GM23248 (cell line): ENCODE data around the gene BNIP5. TPM values are rescaled to one million over a fixed set of nuclear protein-coding genes. Genes with fewer than 3 reads are reported as not detected.

Experiments
- DNase-seq: peaks from one replicate; pipeline ENCODE4 v3.0.0-alpha.2; 2015
- H2AFZ ChIP-seq: fragments of 200-600 bp; sonication (generic); 2 replicates; pipeline ENCODE4 v1.6.1; 2016; ENCODE audit warnings: antibody characterized with exemption
- H3F3A ChIP-seq: fragments of 200-600 bp; sonication (generic); 2 replicates; pipeline ENCODE4 v1.6.1; 2016; ENCODE audit warnings: mild to moderate bottlenecking, antibody characterized with exemption, mixed run types; ENCODE audit not compliant: insufficient read depth
- H3K27ac ChIP-seq: fragments of 200-600 bp; sonication (generic); 2 replicates; pipeline ENCODE4 v1.5.1; 2016; ENCODE audit warnings: mild to moderate bottlenecking
- H3K27me3 ChIP-seq: fragments of 200-600 bp; sonication (generic); replicated peaks from 2 replicates; pipeline ENCODE4 v1.6.1; 2016; ENCODE audit warnings: mild to moderate bottlenecking; ENCODE audit not compliant: insufficient read depth
- H3K36me3 ChIP-seq: fragments of 200-600 bp; sonication (generic); 2 replicates; pipeline ENCODE4 v1.6.1; 2016; ENCODE audit warnings: low read depth, mild to moderate bottlenecking
- H3K4me1 ChIP-seq: fragments of 200-600 bp; sonication (generic); 2 replicates; pipeline ENCODE4 v1.6.1; 2016; ENCODE audit warnings: mild to moderate bottlenecking; ENCODE audit not compliant: insufficient read depth
- H3K4me2 ChIP-seq: fragments of 200-600 bp; sonication (generic); one replicate; pipeline ENCODE4 v1.6.1; 2016; ENCODE audit warnings: mild to moderate bottlenecking; ENCODE audit not compliant: unreplicated experiment
- H3K4me3 ChIP-seq: fragments of 200-600 bp; sonication (generic); 2 replicates; pipeline ENCODE4 v1.5.1; 2016; ENCODE audit warnings: mild to moderate bottlenecking
- H3K79me2 ChIP-seq: fragments of 200-600 bp; sonication (generic); 2 replicates; pipeline ENCODE4 v1.6.1; 2016; ENCODE audit warnings: mild to moderate bottlenecking; ENCODE audit not compliant: insufficient read depth
- H3K9ac ChIP-seq: fragments of 200-600 bp; sonication (generic); 2 replicates; pipeline ENCODE4 v1.6.1; 2016; ENCODE audit warnings: mild to moderate bottlenecking
- H3K9me2 ChIP-seq: fragments of 200-600 bp; sonication (generic); 2 replicates; pipeline ENCODE4 v1.6.1; 2016; ENCODE audit warnings: mixed run types, mild to moderate bottlenecking, moderate library complexity; ENCODE audit not compliant: insufficient read depth
- H3K9me3 ChIP-seq: fragments of 200-600 bp; sonication (generic); one replicate; pipeline ENCODE4 v1.6.1; 2017; ENCODE audit warnings: low read depth
- H4K20me1 ChIP-seq: fragments of 200-600 bp; sonication (generic); 2 replicates; pipeline ENCODE4 v1.6.0; 2016; ENCODE audit not compliant: insufficient read depth
- EZH2 ChIP-seq: fragments of 200-600 bp; sonication (generic); IDR thresholded peaks from 2 replicates; pipeline ENCODE4 v1.6.1; 2018; ENCODE audit warnings: antibody characterized with exemption, mild to moderate bottlenecking; ENCODE audit not compliant: insufficient read depth, poor library complexity, severe bottlenecking
- EZH2phosphoT487 ChIP-seq: fragments of 200-600 bp; sonication (generic); IDR thresholded peaks from 2 replicates; pipeline ENCODE4 v1.6.1; 2018; ENCODE audit warnings: antibody characterized with exemption, moderate library complexity, mild to moderate bottlenecking, low read depth; ENCODE audit not compliant: insufficient read depth
- WGBS, 2 experiments: methylation state at CpG; one replicate each; pipeline ENCODE4 v1.1.6; 2015 to 2017; ENCODE audit warnings: low lambda C conversion rate in 2 of 2, low coverage in 1 of 2; ENCODE audit errors: missing lambda C conversion rate in 2 of 2; 5-methylcytosine and 5-hydroxymethylcytosine counted together
- in situ Hi-C: fragments of 300-500 bp; cut with MboI; formaldehyde crosslinking; loops from 2 replicates; pipeline ENCODE4 v1.15.0; 2020
- polyA plus RNA-seq: library from polyadenylated mRNA; unstranded; fragments of >200 nt; fragmentation: Nextera tagmentation; extraction: Ambion mirVana; gene quantifications from 2 replicates; pipeline ENCODE4 v1.2.1, GENCODE V29; 2016
- total RNA-seq: library from RNA; depleted of rRNA; stranded (reverse); fragments of >200 nt; shearing (Covaris generic); gene quantifications from 2 replicates; pipeline ENCODE4 v1.2.3, GENCODE V29; 2014

BNIP5 gene
- total and polyA plus RNA-seq, 2 experiments from 2014 or later, result not detected

- DNase-seq, result no peak
- H3K4me2 ChIP-seq, result no peak overlapping the region
- no peak overlapping the region for H3K9ac ChIP-seq
- no peaks in the 10 kb centered on the region for H3K36me3 ChIP-seq
- 85 to 89% methylated on average over 5 of the region's 5 CpGs for WGBS, 2 experiments
- TF ChIP-seq EZH2phosphoT487 (no peak), EZH2 (no peak)
- no peak overlapping the region for H3K4me3 ChIP-seq
- H3K4me1 ChIP-seq, result no peaks in the 10 kb centered on the region
- H3F3A ChIP-seq, result no peaks in the 10 kb centered on the region
- in situ Hi-C loops, result no loop called here
- H4K20me1 ChIP-seq, result no peaks in the 10 kb centered on the region
- no peaks in the 10 kb centered on the region for H3K9me2 ChIP-seq
- peaks cover 19% of the 10 kb centered on the region; the same call in 1 of the 2 replicates for H3K27me3 ChIP-seq
- H3K9me3 ChIP-seq, result no peaks in the 10 kb centered on the region
- no peaks in the 10 kb centered on the region for H3K79me2 ChIP-seq
- no peak overlapping the region for H3K27ac ChIP-seq
- no peak overlapping the region for H2AFZ ChIP-seq
Measured at GRCh38 chr6:36308514-36308913, 28.2 kb downstream of the BNIP5 start.

GRCh38 chr6:36306375-36306774 is 30.3 kb downstream of the BNIP5 start:
- DNase-seq, result no peak
- no peaks in the 10 kb centered on the region for H3F3A ChIP-seq
- H3K4me1 ChIP-seq, result peaks cover 5% of the 10 kb centered on the region
- peaks cover 19% of the 10 kb centered on the region; the same call in 1 of the 2 replicates for H3K27me3 ChIP-seq
- no peaks in the 10 kb centered on the region for H3K79me2 ChIP-seq
- no peaks in the 10 kb centered on the region for H3K9me3 ChIP-seq
- no peaks in the 10 kb centered on the region for H3K36me3 ChIP-seq
- H3K4me2 ChIP-seq, result no peak overlapping the region
- H3K9me2 ChIP-seq, result no peaks in the 10 kb centered on the region
- no peak overlapping the region for H3K9ac ChIP-seq
- no peak overlapping the region for H3K4me3 ChIP-seq
- no peaks in the 10 kb centered on the region for H4K20me1 ChIP-seq
- no peak overlapping the region for H3K27ac ChIP-seq
- H2AFZ ChIP-seq, result no peak overlapping the region
- TF ChIP-seq EZH2phosphoT487, result no peak
- TF ChIP-seq EZH2, result no peak
- 76 to 78% methylated on average over 7 of the region's 7 CpGs for WGBS, 2 experiments
- in situ Hi-C loops, result no loop called here

GRCh38 chr6:36305885-36306284 is 30.8 kb downstream of the BNIP5 start:
- H2AFZ ChIP-seq, result no peak overlapping the region
- WGBS, 2 experiments, result 85 to 87% methylated on average over 11 of the region's 11 CpGs
- in situ Hi-C loops, result no loop called here
- no peaks in the 10 kb centered on the region for H3K9me2 ChIP-seq
- DNase-seq, result no peak
- H3K36me3 ChIP-seq, result no peaks in the 10 kb centered on the region
- TF ChIP-seq EZH2phosphoT487, result no peak
- no peak for TF ChIP-seq EZH2
- peaks cover 7% of the 10 kb centered on the region for H3K4me1 ChIP-seq
- no peak overlapping the region for H3K4me2 ChIP-seq
- H3K27me3 ChIP-seq, result peaks cover 17% of the 10 kb centered on the region; the same call in 1 of the 2 replicates
- no peak overlapping the region for H3K4me3 ChIP-seq
- H3F3A ChIP-seq, result no peaks in the 10 kb centered on the region
- no peaks in the 10 kb centered on the region for H4K20me1 ChIP-seq
- no peak overlapping the region for H3K27ac ChIP-seq
- no peak overlapping the region for H3K9ac ChIP-seq
- no peaks in the 10 kb centered on the region for H3K9me3 ChIP-seq
- no peaks in the 10 kb centered on the region for H3K79me2 ChIP-seq

GRCh38 chr6:36302227-36302976 is 34.3 kb downstream of the BNIP5 start:
- H3K36me3 ChIP-seq, result no peaks in the 10 kb centered on the region
- H3K79me2 ChIP-seq, result no peaks in the 10 kb centered on the region
- no peaks in the 10 kb centered on the region for H4K20me1 ChIP-seq
- no peak overlapping the region for H3K27ac ChIP-seq
- 32 to 34% methylated on average over 13 of the region's 13 CpGs for WGBS, 2 experiments
- in situ Hi-C loops, result no loop called here
- H3K4me3 ChIP-seq, result no peak overlapping the region
- no peak overlapping the region for H2AFZ ChIP-seq
- H3K4me1 ChIP-seq, result peaks cover 9% of the 10 kb centered on the region
- no peaks in the 10 kb centered on the region for H3F3A ChIP-seq
- no peak overlapping the region for H3K9ac ChIP-seq
- peak; percentile 91 for DNase-seq
- TF ChIP-seq EZH2phosphoT487 (no peak), EZH2 (no peak)
- H3K4me2 ChIP-seq, result no peak overlapping the region
- no peaks in the 10 kb centered on the region for H3K9me3 ChIP-seq
- H3K27me3 ChIP-seq, result peaks cover 1% of the 10 kb centered on the region; the same call in 1 of the 2 replicates
- H3K9me2 ChIP-seq, result no peaks in the 10 kb centered on the region
